HL-60 (cell line): ENCODE measurements around the gene PLPPR1.

Experiments
- DNase-seq, 2 experiments: peaks; one replicate each; pipeline ENCODE4 v3.0.0-alpha.2; 2010 to 2020; ENCODE audit warnings: low read depth in 1 of 2, low spot score in 1 of 2
- H3K27ac ChIP-seq: fragments of 250-450 bp; sonication (Bioruptor Pico); replicated peaks from 2 replicates; pipeline ENCODE4 v1.5.1; 2020; ENCODE audit warnings: mild to moderate bottlenecking, moderate library complexity
- H3K27me3 ChIP-seq: fragments of 250-450 bp; sonication (Bioruptor Pico); 2 replicates; pipeline ENCODE4 v1.5.1; 2021; ENCODE audit warnings: mild to moderate bottlenecking, moderate library complexity; ENCODE audit not compliant: insufficient read depth, poor library complexity, severe bottlenecking
- H3K4me3 ChIP-seq: replicated peaks from 2 replicates; pipeline ENCODE4 v1.5.1; 2011; ENCODE audit warnings: mild to moderate bottlenecking, control low read depth, low read length; ENCODE audit not compliant: insufficient read depth
- GABPA ChIP-seq: IDR thresholded peaks from 2 replicates; pipeline ENCODE4 v1.6.1; 2012; ENCODE audit warnings: low read depth
- POLR2AphosphoS5 ChIP-seq: IDR thresholded peaks from 2 replicates; pipeline ENCODE4 v1.6.1; 2012; ENCODE audit warnings: low read depth
- SPI1 ChIP-seq: IDR thresholded peaks from 2 replicates; pipeline ENCODE4 v1.6.1; 2012; ENCODE audit warnings: low read depth, mild to moderate bottlenecking, borderline replicate concordance
- TF ChIP-seq, protein P1 (sequence below): IDR thresholded peaks from one replicate; pipeline ENCODE4 v1.5.1; 2011; ENCODE audit warnings: low read length, control low read depth, inconsistent platforms; ENCODE audit not compliant: insufficient read depth
- TF ChIP-seq, protein P2 (sequence below): IDR thresholded peaks from 2 replicates; pipeline ENCODE4 v1.6.1; 2012; ENCODE audit warnings: low read depth; ENCODE audit not compliant: insufficient replicate concordance

PLPPR1 gene

DNA sequence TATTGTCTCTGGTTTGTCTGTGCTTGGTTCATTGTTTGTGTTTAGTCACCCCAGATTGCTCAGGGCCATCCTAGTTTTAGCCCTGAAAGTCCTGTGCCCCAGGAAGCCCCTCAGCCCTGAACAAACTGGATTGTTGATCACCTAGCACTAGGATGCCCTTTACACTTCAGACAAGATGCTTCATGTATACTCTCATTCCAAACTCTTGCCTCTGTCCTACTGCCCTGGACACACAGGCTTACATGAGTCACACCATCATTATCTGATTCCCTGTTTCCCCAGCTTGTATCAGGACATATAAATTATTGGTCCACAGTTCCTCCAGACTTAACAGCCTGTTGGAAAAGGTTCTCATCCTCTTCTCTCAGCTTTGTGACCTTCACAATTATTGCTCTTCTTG, 236.2 kb downstream of the PLPPR1 start:
- no peak for DNase-seq
- H3K27ac ChIP-seq: no peak overlapping the region

DNA sequence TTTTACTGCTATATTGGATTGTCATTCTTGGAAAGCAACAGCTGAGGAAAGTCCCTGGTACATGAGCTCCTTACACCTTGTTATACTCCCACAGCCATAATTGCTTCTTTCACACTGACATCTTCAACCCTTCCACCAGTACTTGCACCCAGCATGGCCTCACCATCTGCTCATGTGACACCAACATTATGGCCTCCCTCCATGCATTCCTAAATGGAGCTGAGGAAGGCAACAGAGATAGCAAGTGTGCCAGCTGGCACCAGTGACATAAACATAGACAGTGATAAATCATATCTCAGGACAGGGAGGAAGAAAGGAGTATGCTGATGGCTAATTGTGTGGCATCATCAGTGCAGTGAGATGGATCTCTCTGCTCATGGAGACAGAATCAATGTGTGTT, 236.7 kb downstream of the PLPPR1 start:
- no peak overlapping the region for H3K4me3 ChIP-seq
- TF ChIP-seq, protein P1, sequence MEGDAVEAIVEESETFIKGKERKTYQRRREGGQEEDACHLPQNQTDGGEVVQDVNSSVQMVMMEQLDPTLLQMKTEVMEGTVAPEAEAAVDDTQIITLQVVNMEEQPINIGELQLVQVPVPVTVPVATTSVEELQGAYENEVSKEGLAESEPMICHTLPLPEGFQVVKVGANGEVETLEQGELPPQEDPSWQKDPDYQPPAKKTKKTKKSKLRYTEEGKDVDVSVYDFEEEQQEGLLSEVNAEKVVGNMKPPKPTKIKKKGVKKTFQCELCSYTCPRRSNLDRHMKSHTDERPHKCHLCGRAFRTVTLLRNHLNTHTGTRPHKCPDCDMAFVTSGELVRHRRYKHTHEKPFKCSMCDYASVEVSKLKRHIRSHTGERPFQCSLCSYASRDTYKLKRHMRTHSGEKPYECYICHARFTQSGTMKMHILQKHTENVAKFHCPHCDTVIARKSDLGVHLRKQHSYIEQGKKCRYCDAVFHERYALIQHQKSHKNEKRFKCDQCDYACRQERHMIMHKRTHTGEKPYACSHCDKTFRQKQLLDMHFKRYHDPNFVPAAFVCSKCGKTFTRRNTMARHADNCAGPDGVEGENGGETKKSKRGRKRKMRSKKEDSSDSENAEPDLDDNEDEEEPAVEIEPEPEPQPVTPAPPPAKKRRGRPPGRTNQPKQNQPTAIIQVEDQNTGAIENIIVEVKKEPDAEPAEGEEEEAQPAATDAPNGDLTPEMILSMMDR: no peak
- no peak for TF ChIP-seq GABPA
- no peak for TF ChIP-seq POLR2AphosphoS5
- TF ChIP-seq, protein P2, sequence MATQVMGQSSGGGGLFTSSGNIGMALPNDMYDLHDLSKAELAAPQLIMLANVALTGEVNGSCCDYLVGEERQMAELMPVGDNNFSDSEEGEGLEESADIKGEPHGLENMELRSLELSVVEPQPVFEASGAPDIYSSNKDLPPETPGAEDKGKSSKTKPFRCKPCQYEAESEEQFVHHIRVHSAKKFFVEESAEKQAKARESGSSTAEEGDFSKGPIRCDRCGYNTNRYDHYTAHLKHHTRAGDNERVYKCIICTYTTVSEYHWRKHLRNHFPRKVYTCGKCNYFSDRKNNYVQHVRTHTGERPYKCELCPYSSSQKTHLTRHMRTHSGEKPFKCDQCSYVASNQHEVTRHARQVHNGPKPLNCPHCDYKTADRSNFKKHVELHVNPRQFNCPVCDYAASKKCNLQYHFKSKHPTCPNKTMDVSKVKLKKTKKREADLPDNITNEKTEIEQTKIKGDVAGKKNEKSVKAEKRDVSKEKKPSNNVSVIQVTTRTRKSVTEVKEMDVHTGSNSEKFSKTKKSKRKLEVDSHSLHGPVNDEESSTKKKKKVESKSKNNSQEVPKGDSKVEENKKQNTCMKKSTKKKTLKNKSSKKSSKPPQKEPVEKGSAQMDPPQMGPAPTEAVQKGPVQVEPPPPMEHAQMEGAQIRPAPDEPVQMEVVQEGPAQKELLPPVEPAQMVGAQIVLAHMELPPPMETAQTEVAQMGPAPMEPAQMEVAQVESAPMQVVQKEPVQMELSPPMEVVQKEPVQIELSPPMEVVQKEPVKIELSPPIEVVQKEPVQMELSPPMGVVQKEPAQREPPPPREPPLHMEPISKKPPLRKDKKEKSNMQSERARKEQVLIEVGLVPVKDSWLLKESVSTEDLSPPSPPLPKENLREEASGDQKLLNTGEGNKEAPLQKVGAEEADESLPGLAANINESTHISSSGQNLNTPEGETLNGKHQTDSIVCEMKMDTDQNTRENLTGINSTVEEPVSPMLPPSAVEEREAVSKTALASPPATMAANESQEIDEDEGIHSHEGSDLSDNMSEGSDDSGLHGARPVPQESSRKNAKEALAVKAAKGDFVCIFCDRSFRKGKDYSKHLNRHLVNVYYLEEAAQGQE: no peak
- no peak for TF ChIP-seq SPI1
- H3K27ac ChIP-seq: no peak overlapping the region
- no peak for DNase-seq
- H3K27me3 ChIP-seq: no peaks in the 10 kb centered on the region

More for the DNA sequence above, 236.2 kb downstream of the PLPPR1 start:
- no peaks in the 10 kb centered on the region for H3K27me3 ChIP-seq
- TF ChIP-seq GABPA (no peak), POLR2AphosphoS5 (no peak), SPI1 (no peak)
- TF ChIP-seq, protein P1: no peak
- TF ChIP-seq, protein P2: no peak
- H3K4me3 ChIP-seq: no peak overlapping the region

DNA sequence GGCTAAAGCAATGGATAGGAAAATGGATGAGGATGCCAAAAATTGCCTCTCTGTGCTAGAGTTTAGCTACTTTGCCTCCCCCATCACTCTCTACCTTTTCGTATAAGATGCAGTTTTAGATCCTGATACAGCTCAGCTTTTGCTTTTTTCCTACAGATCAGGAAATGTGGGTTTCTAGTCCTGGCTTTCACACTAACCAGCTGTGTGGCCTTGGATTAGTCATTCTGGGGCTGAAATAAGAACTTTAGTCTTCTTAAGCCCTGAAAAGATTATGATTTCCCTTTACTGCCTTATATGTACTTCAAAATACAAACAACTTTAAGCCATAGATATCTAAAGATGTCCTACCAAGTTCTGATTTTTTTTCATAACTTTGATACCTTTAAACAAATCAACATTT, 239.9 kb downstream of the PLPPR1 start:
- TF ChIP-seq, protein P2: no peak
- TF ChIP-seq GABPA: no peak
- TF ChIP-seq POLR2AphosphoS5: no peak
- TF ChIP-seq, protein P1: no peak
- TF ChIP-seq SPI1: no peak
- H3K27me3 ChIP-seq: no peaks in the 10 kb centered on the region
- DNase-seq: no peak
- no peak overlapping the region for H3K27ac ChIP-seq
- no peak overlapping the region for H3K4me3 ChIP-seq
